Activated CD8-positive, alpha-beta T cell treated with anti-CD3 and anti-CD28 coated beads for 36 hours (primary cell): Measurements from ENCODE around the gene AMIGO3. TPM values are rescaled to one million over a fixed set of nuclear protein-coding genes. Genes with fewer than 3 reads are reported as not detected.

ENCODE experiments used
- ATAC-seq: fragments of 200-7000 bp; cut with Tn5 transposase; one replicate; pipeline ENCODE4 v1.10.0; 2021; ENCODE audit warnings: mild to moderate bottlenecking, moderate library complexity
- CTCF ChIA-PET: fragments of 350-600 bp; sonication (Branson Sonifier 250); formaldehyde crosslinking; loops from one replicate; lab custom pipeline; 2021; ENCODE audit warnings: antibody characterized with exemption; lab: Charles Lee
- POLR2A ChIA-PET: fragments of 350-600 bp; sonication (Branson Sonifier 250); formaldehyde crosslinking; loops from one replicate; lab custom pipeline; 2021; ENCODE audit warnings: antibody characterized with exemption; lab: Charles Lee
- DNase-seq: peaks from one replicate; pipeline ENCODE4 v3.0.0-alpha.2; 2020
- H3K27ac Mint-ChIP-seq: one replicate; pipeline ENCODE4 v1.8.0; 2021; ENCODE audit warnings: mild to moderate bottlenecking, mixed read lengths
- H3K27me3 Mint-ChIP-seq: one replicate; pipeline ENCODE4 v1.8.0; 2021; ENCODE audit warnings: mixed read lengths
- H3K36me3 Mint-ChIP-seq: one replicate; pipeline ENCODE4 v1.8.0; 2021; ENCODE audit warnings: low read depth, mixed read lengths
- H3K4me1 Mint-ChIP-seq: one replicate; pipeline ENCODE4 v1.8.0; 2021; ENCODE audit warnings: low read depth, mixed read lengths
- H3K4me3 Mint-ChIP-seq: one replicate; pipeline ENCODE4 v1.8.0; 2021; ENCODE audit warnings: mild to moderate bottlenecking, moderate library complexity, mixed read lengths
- H3K9me3 Mint-ChIP-seq: one replicate; pipeline ENCODE4 v1.8.0; 2021; ENCODE audit warnings: mixed read lengths
- CTCF ChIP-seq: fragments of 200-600 bp; IDR thresholded peaks from one replicate; pipeline ENCODE4 v1.8.0; 2022; ENCODE audit warnings: antibody characterized with exemption, mild to moderate bottlenecking
- intact Hi-C: fragments of 100-400 bp; cut with micrococcal nuclease; formaldehyde crosslinking; loops from one replicate; pipeline ENCODE4 v1.10.0; 2022
- total RNA-seq, 2 experiments: library from RNA; stranded (reverse); gene quantifications; one replicate each; pipeline ENCODE4 v1.2.3, GENCODE V29; 2021

AMIGO3 gene
- total RNA-seq, 2 experiments from 2014 or later: 0.23 TPM; not detected in 1

- POLR2A ChIA-PET: interaction anchor here (1.2 to 2.2 kb wide), 2 partner anchors 19 to 86 kb away, joined by 4 to 5 read pairs; partner anchors contain the start of gene INKA1
- CTCF ChIA-PET: no interaction called here
- intact Hi-C loops: no loop called here
- ATAC-seq: no peak
- no peak for TF ChIP-seq CTCF
- Mint-ChIP-seq H3K36me3 (peaks cover 4% of the 10 kb centered on the region), H3K27me3 (no peaks in the 10 kb centered on the region), H3K27ac (no peak overlapping the region), H3K4me3 (no peak overlapping the region), H3K9me3 (no peaks in the 10 kb centered on the region), H3K4me1 (peaks cover 21% of the 10 kb centered on the region)
- DNase-seq: no peak
Measured at GRCh38 chr3:49716691-49717210, 2.7 kb downstream of the AMIGO3 start.

DNA sequence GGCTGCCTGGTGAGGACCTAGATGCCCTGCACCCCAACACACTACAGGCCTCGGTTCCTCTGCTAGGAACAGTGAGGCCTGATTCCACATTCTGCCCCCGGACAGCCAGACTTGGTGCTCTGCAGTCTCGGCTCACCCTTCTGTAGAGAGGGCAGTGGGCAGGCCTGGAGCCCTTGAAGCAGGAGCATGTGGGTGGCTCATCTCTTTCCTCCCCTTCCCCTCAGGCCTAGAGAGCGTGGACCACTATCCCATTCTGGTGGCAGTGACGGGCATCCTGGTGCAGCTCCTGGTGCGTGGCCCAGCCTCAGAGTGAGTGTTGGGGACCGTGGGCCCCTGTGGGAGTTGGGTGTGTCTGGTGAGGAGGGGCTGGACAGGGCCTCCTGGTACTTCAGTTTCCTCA, 3.3 kb downstream of the AMIGO3 start:
- Mint-ChIP-seq H3K27me3 (no peaks in the 10 kb centered on the region), H3K4me3 (no peak overlapping the region), H3K27ac (no peak overlapping the region), H3K9me3 (no peaks in the 10 kb centered on the region), H3K4me1 (peaks cover 23% of the 10 kb centered on the region), H3K36me3 (peaks cover 2% of the 10 kb centered on the region)
- POLR2A ChIA-PET: interaction anchor here (1.2 to 2.2 kb wide), 2 partner anchors 18 to 87 kb away, joined by 4 to 5 read pairs; partner anchors contain the start of gene INKA1
- ATAC-seq (no peak), DNase-seq (no peak)
- CTCF ChIA-PET: no interaction called here
- no peak for TF ChIP-seq CTCF
- intact Hi-C loops: no loop called here

GRCh38 chr3:49715611-49716121, 3.8 kb downstream of the AMIGO3 start:
- no peaks in the 10 kb centered on the region for H3K36me3 Mint-ChIP-seq
- ChIA-PET POLR2A (interaction anchor here (2.2 kb wide), 1 partner anchor 88 kb away, joined by 5 read pairs; the partner anchor contains the start of gene INKA1), CTCF (no interaction called here)
- H3K9me3 Mint-ChIP-seq: no peaks in the 10 kb centered on the region
- no peak for ATAC-seq
- no peaks in the 10 kb centered on the region for H3K27me3 Mint-ChIP-seq
- H3K4me1 Mint-ChIP-seq: peaks cover 19% of the 10 kb centered on the region
- TF ChIP-seq CTCF: no peak
- no peak overlapping the region for H3K4me3 Mint-ChIP-seq
- intact Hi-C loops: no loop called here
- DNase-seq: no peak
- no peak overlapping the region for H3K27ac Mint-ChIP-seq

GRCh38 chr3:49714728-49715550, 4.5 kb downstream of the AMIGO3 start:
- DNase-seq (no peak), ATAC-seq (no peak)
- ChIA-PET CTCF (no interaction called here), POLR2A (interaction anchor here (1.4 kb wide), 1 partner anchor 8 kb away, joined by 3 read pairs; no protein-coding TSS in a partner anchor)
- Mint-ChIP-seq H3K27ac (no peak overlapping the region), H3K4me1 (peaks cover 19% of the 10 kb centered on the region), H3K9me3 (no peaks in the 10 kb centered on the region), H3K27me3 (no peaks in the 10 kb centered on the region), H3K36me3 (no peaks in the 10 kb centered on the region), H3K4me3 (no peak overlapping the region)
- intact Hi-C loops: no loop called here
- no peak for TF ChIP-seq CTCF
